Ascending aorta (tissue), 2 donors: ENCODE results near the gene HSD17B10. TPM values are rescaled to one million over a fixed set of nuclear protein-coding genes. Genes with fewer than 3 reads are reported as not detected.
A peak's percentile ranks its signal among the peaks of the same experiment; 100 is the strongest.

ENCODE experiments used
- DNase-seq, 2 donors: peaks; one replicate each; pipeline ENCODE4 v3.0.0-alpha.2; 2019; ENCODE audit warnings: low spot score in 2 of 2
- H3K27ac ChIP-seq, 2 donors: fragments of 200-600 bp; sonication (generic); one replicate each; pipeline ENCODE4 v1.5.1; 2016 to 2017; ENCODE audit warnings: mild to moderate bottlenecking in 1 of 2
- H3K27me3 ChIP-seq: fragments of 200-600 bp; sonication (generic); one replicate; pipeline ENCODE4 v1.5.1; 2017
- H3K36me3 ChIP-seq, 2 donors: fragments of 200-600 bp; sonication (generic); one replicate each; pipeline ENCODE4 v1.5.1; 2016
- H3K4me1 ChIP-seq, 2 donors: fragments of 200-600 bp; sonication (generic); one replicate each; pipeline ENCODE4 v1.5.1; 2016 to 2017; ENCODE audit warnings: mild to moderate bottlenecking in 1 of 2
- H3K4me3 ChIP-seq, 2 donors: fragments of 200-600 bp; sonication (generic); one replicate each; pipeline ENCODE4 v1.5.1; 2016 to 2017; ENCODE audit warnings: mild to moderate bottlenecking in 1 of 2
- H3K9me3 ChIP-seq, 2 donors: fragments of 200-600 bp; sonication (generic); one replicate each; pipeline ENCODE4 v1.5.1; 2016
- CTCF ChIP-seq, 3 experiments: fragments of 200-600 bp in 2 of 3; fragments of 450-650 bp in 1 of 3; sonication (generic) in 2 of 3; IDR thresholded peaks; one replicate each; pipeline ENCODE4 v1.5.1; 2016 to 2019; ENCODE audit warnings: antibody characterized with exemption in 3 of 3, mild to moderate bottlenecking in 1 of 3, moderate library complexity in 1 of 3
- intact Hi-C: fragments of 100-400 bp; cut with DNase I; formaldehyde crosslinking; loops from one replicate; pipeline ENCODE4 v1.15.1; 2023
- total RNA-seq: library from RNA; depleted of rRNA; stranded (reverse); fragments of >200 nt; gene quantifications from one replicate; pipeline ENCODE4 v1.1.0, GENCODE V29; 2016

Gene HSD17B10
- 21.5 TPM for total RNA-seq

- intact Hi-C loops, result loop anchor here (1.0 to 5.0 kb wide), 2 partner anchors 12 to 342 kb away; partner anchors contain the start of genes KANTR, RIBC1 and SMC1A
These were observed at the start of gene HSD17B10 for GRCh38 chrX:53433651-53434639. TSS of gene HSD17B10 (minus strand) at chrX:53434370. CDS start at chrX:53434345, 25 bp downstream.

DNA sequence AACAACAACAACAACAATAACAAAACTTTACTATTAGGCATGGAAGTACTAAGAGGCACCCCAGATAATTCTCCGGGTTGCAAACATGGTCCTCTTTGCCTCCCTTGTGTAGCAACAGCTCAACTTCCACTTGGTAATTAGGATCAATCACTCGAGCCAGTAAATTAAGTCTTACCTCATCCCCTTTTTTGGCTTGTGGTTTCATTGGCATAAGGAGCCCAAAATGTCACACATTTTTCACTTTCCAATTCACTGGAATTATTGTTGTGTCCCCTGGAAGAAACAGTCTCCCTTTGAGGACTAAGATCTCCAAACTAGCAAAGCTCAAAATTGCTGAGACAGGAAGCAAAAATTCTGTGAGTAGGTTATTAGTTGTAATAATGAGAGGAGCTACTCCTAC is 49.2 kb upstream of the HSD17B10 start:
- Histone ChIP-seq H3K27ac (no peak overlapping the region), H3K36me3 (no peaks in the 10 kb centered on the region), H3K27me3 (no peaks in the 10 kb centered on the region), H3K4me3 (no peak overlapping the region), H3K4me1 (no peaks in the 10 kb centered on the region), H3K9me3 (no peaks in the 10 kb centered on the region)
- DNase-seq, result no peak
- no peak for TF ChIP-seq CTCF (IDR thresholded peaks at IDR 0.05)
- intact Hi-C loops, result no loop called here

More at GRCh38 chrX:53433651-53434639, at the start of gene HSD17B10:
- Histone ChIP-seq H3K27ac (peak within 1 kb of the TSS; percentile 69 to 83), H3K36me3 (peaks cover 7 to 14% of the 10 kb centered on the region in 2 donors), H3K4me1 (no peaks in the 10 kb centered on the region), H3K4me3 (peak within 1 kb of the TSS; percentile 47 to 72), H3K27me3 (no peaks in the 10 kb centered on the region), H3K9me3 (no peaks in the 10 kb centered on the region)
- DNase-seq, result peak; percentile 49 to 92
- no peak for TF ChIP-seq CTCF (IDR thresholded peaks at IDR 0.05)

- Histone ChIP-seq H3K4me1 (no peaks in the 10 kb centered on the region), H3K27me3 (no peaks in the 10 kb centered on the region), H3K4me3 (no peak overlapping the region), H3K27ac (no peak overlapping the region), H3K9me3 (no peaks in the 10 kb centered on the region), H3K36me3 (no peaks in the 10 kb centered on the region)
- DNase-seq, result peak in 1 of 2 donors; percentile 65
- peak; percentile 21 to 54 (median 33) for TF ChIP-seq CTCF (IDR thresholded peaks at IDR 0.05)
- intact Hi-C loops, result no loop called here
These were observed 47.8 kb upstream of the HSD17B10 start for GRCh38 chrX:53481816-53482465.

DNA sequence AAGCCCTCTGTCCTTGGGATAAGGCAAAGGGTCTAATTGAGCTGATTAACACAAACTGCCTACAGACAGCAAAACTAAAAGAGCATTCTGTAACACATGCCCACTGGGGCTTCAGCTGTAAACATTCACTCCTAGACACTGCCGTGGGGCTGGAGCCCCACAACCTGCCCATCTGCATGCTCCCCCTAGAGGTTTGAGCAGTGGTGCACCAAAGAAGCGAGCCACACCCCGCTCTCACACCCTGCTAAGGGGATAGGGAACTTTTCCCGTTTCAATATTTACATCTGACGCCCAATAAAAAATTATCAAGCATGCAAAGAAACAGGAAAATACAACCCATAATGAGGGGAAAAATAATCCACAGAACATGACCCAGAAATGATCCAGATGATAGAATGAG is 46.9 kb upstream of the HSD17B10 start:
- intact Hi-C loops, result no loop called here
- no peak for DNase-seq
- Histone ChIP-seq H3K4me3 (no peak overlapping the region), H3K27ac (no peak overlapping the region), H3K4me1 (no peaks in the 10 kb centered on the region), H3K9me3 (no peaks in the 10 kb centered on the region), H3K27me3 (no peaks in the 10 kb centered on the region), H3K36me3 (no peaks in the 10 kb centered on the region)
- TF ChIP-seq CTCF (IDR thresholded peaks at IDR 0.05), result no peak

- Histone ChIP-seq H3K9me3 (no peaks in the 10 kb centered on the region), H3K4me3 (no peak overlapping the region), H3K27me3 (no peaks in the 10 kb centered on the region), H3K4me1 (no peaks in the 10 kb centered on the region), H3K27ac (no peak overlapping the region), H3K36me3 (no peaks in the 10 kb centered on the region)
- DNase-seq, result no peak
- intact Hi-C loops, result no loop called here
- TF ChIP-seq CTCF (IDR thresholded peaks at IDR 0.05), result no peak
These were observed 45.1 kb upstream of the HSD17B10 start for GRCh38 chrX:53479301-53479700.
